Activated naive CD4-positive, alpha-beta T cell treated with anti-CD3 and anti-CD28 coated beads, Interleukin-2, amount 50 U/mL, for 72 hours (primary cell): ENCODE measurements around the gene GRK6. TPM values are rescaled to one million over a fixed set of nuclear protein-coding genes. Genes with fewer than 3 reads are reported as not detected.
A peak's percentile ranks its signal among the peaks of the same experiment; 100 is the strongest.

Experiments
- ATAC-seq, 2 donors: fragments of 150-1000 bp; cut with Tn5 transposase; 2 replicates each; pipeline ENCODE4 v1.10.0; 2021; ENCODE audit warnings: mild to moderate bottlenecking in 2 of 2, moderate library complexity in 2 of 2
- DNase-seq, 2 donors: peaks; one replicate each; pipeline ENCODE4 v3.0.0; 2021 to 2022; ENCODE audit warnings: low spot score in 2 of 2
- H3K27ac Mint-ChIP-seq, 2 donors: one replicate each; pipeline ENCODE4 v1.8.0; 2022; ENCODE audit warnings: mild to moderate bottlenecking in 2 of 2, mixed read lengths in 2 of 2
- H3K36me3 Mint-ChIP-seq, 2 donors: one replicate each; pipeline ENCODE4 v1.8.0; 2022; ENCODE audit warnings: mixed read lengths in 2 of 2
- H3K9me3 Mint-ChIP-seq, 2 donors: one replicate each; pipeline ENCODE4 v1.8.0; 2022; ENCODE audit warnings: mixed read lengths in 2 of 2
- total RNA-seq, 2 donors: library from RNA; stranded (reverse); gene quantifications; one replicate each; pipeline ENCODE4 v1.2.3, GENCODE V29; 2022

The GRK6 gene
- total RNA-seq, 2 donors from 2014 or later: 104 to 125 TPM

GRCh38 chr5:177442066-177442826 lies 15.8 kb downstream of the GRK6 start:
- H3K36me3 Mint-ChIP-seq: peaks cover 16 to 20% of the 10 kb centered on the region in 2 donors
- DNase-seq (peak in 1 of 2 donors; percentile 56), ATAC-seq (no peak)
- no peaks in the 10 kb centered on the region for H3K9me3 Mint-ChIP-seq
- peak overlapping the region; percentile 63 to 86 for H3K27ac Mint-ChIP-seq

DNA sequence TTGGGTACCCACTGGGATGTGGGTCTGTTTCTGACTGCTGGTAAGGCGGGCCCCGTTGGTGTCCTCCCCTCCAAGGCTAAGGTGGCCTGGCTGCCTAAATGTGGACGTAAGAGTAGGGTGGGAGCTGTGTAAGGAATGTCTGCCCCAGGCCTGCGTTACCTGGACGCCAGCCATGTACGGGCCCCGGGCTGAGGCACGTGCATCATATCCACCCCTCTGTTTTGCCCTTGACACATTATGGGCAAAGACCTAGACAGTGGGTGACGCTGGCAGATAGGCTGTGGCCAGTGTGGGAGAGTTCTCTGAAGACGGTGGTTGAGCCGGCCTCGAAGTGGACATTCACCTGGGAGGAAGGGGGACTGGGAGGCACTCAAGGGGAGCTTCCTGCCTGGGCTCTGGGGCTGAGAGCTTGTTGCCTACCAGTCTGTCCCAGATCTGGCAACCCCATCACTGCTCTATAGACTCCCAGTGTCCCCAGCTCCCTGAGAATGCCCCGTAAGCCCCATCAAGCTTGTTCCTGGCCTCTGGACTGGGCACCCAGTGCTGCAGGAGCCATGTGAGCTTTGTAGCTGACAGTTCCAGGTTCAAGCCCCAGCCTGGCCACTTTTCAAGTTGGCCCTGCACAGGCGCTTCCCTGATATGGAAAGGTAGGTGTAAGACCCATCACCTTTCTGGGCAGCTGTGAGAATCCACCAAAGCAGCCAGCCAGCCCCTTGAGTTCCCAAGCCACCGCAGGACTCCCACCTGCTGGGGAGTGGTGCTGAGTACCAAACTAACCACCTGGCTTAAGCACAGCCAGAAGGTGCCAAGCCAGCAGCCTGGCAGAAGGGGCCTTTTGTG lies 16.9 kb downstream of the GRK6 start:
- no peaks in the 10 kb centered on the region for H3K9me3 Mint-ChIP-seq
- DNase-seq (peak in 1 of 2 donors; percentile 52), ATAC-seq (no peak)
- peak overlapping the region in 1 of 2 donors; percentile 73 for H3K27ac Mint-ChIP-seq
- peaks cover 7 to 14% of the 10 kb centered on the region in 2 donors for H3K36me3 Mint-ChIP-seq

- H3K27ac Mint-ChIP-seq: peak overlapping the region; percentile 73 to 77
- no peak for ATAC-seq
- peaks cover 5 to 10% of the 10 kb centered on the region in 2 donors for H3K36me3 Mint-ChIP-seq
- no peaks in the 10 kb centered on the region for H3K9me3 Mint-ChIP-seq
- DNase-seq: peak in 1 of 2 donors; percentile 54
These were observed 17.9 kb downstream of the GRK6 start for GRCh38 chr5:177444106-177445051.

DNA sequence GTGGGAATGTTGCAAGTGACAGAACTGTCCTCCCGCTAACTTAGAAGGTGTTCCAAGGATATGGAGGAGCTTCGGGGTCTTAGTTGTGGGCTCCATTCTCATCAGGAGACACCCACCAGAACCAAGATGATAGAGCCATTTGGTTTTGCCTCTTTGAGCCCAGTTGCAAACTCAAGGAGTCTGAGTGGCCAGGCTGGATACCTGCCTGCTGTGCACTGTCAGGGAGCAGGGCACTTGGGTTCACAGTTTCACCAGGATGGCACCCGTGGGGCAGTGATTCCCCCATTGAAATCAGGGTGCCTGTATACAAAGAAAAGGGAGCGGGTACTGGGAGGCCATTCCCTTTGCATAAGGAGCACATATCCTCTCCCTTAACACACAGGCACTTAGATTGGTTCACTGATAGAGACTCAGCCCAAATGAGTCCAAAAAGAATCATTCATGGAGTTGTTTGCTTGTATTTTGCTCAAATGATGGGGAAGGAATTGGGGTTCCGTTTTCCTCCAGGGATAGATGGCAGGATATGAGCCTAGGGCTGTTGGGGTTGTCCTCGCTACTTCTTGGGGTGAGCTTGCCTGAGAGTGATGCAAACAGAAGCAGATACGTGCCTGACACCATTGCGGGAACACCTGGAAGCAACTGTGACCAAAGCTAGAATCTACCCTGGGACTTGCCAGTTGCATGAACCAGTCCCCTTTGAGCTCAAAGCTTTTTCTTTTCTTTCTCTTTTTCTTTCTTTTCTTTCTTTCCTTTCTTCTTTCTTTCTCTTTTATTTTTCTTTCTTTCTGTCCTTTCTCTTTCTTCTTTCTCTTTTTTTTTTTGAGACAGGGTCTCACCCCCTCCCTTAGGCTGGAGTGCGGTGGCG lies 18.8 kb downstream of the GRK6 start:
- no peaks in the 10 kb centered on the region for H3K9me3 Mint-ChIP-seq
- ATAC-seq (no peak), DNase-seq (peak in 1 of 2 donors; percentile 54)
- peak overlapping the region; percentile 73 to 77 for H3K27ac Mint-ChIP-seq
- H3K36me3 Mint-ChIP-seq: peaks cover 0 to 1% of the 10 kb centered on the region in 2 donors

- Mint-ChIP-seq H3K9me3 (no peaks in the 10 kb centered on the region), H3K36me3 (no peaks in the 10 kb centered on the region), H3K27ac (peak overlapping the region; percentile 67 to 73)
- DNase-seq: no peak
- no peak for ATAC-seq
These were observed 19.4 kb downstream of the GRK6 start for GRCh38 chr5:177445917-177446199.

- DNase-seq (peak in 1 of 2 donors; percentile 71), ATAC-seq (peak; percentile 41 to 65)
- Mint-ChIP-seq H3K27ac (peak within 1 kb of the TSS; percentile 67 to 84), H3K36me3 (no peaks in the 10 kb centered on the region), H3K9me3 (no peaks in the 10 kb centered on the region)
These were observed 20.0 kb downstream of the GRK6 start, which contains the start of gene PRR7 for GRCh38 chr5:177446200-177447065. PRR7 (plus strand) TSS chr5:177446814; CDS start chr5:177455068, 8,254 bp downstream.

GRCh38 chr5:177447066-177447610 lies 20.7 kb downstream of the GRK6 start:
- ATAC-seq (peak; percentile 21 to 45), DNase-seq (peak in 1 of 2 donors; percentile 67)
- Mint-ChIP-seq H3K9me3 (no peaks in the 10 kb centered on the region), H3K27ac (no peak overlapping the region), H3K36me3 (no peaks in the 10 kb centered on the region)

- ATAC-seq (peak; percentile 1 to 36), DNase-seq (no peak)
- peak overlapping the region; percentile 36 to 84 for H3K27ac Mint-ChIP-seq
- no peaks in the 10 kb centered on the region for H3K36me3 Mint-ChIP-seq
- no peaks in the 10 kb centered on the region for H3K9me3 Mint-ChIP-seq
These were observed 21.3 kb downstream of the GRK6 start for GRCh38 chr5:177447611-177448243.

GRCh38 chr5:177448244-177448950 lies 21.9 kb downstream of the GRK6 start:
- no peak for ATAC-seq
- DNase-seq: no peak
- Mint-ChIP-seq H3K36me3 (no peaks in the 10 kb centered on the region), H3K27ac (peak overlapping the region; percentile 84 to 95), H3K9me3 (no peaks in the 10 kb centered on the region)

DNA sequence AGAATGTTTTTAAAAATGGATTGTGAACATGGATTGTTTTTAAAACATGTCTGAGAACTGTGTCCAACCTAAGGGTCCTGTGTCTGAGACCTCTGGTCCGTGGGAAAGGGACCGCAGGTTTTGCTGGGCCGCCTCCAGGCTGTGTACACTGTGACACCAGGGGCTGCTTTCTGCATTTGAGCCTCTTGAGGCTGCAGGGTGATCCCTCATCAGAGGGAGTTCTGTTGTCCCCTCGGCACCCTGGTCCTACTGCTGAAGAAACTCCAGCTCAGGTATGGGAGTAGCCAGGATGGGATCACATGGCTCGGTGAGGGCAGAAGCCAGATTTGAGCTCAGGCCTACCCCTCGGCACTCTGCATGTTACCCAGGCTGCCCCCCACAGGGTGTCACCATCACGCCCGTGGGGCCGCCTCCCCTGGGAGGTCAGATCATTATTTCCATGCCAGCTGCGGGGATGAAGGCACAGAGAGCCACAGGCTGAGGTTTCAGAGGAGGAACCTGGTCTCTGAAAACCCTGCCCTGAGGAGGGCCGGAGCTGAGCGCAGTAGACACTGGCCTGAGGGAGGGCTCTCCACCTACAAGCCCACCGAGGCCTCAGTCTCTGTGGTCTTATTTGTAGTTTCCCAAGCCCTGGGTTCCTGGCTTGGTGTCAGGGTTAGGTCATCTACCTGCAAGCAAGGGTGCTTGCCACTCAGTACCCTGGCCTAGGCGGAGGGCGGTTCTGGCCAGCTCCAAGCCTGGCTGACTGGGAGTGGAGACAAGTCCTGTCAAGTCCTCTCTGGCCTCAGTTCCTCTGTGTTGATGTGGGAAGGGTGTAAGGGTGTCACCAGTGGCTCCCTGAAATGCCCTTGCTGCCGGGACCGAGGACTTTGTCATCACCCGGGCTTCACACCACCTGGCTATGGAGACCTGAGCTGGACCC lies 22.9 kb downstream of the GRK6 start:
- peak overlapping the region in 1 of 2 donors; percentile 84 for H3K27ac Mint-ChIP-seq
- H3K9me3 Mint-ChIP-seq: no peaks in the 10 kb centered on the region
- DNase-seq (no peak), ATAC-seq (no peak)
- H3K36me3 Mint-ChIP-seq: no peaks in the 10 kb centered on the region

DNA sequence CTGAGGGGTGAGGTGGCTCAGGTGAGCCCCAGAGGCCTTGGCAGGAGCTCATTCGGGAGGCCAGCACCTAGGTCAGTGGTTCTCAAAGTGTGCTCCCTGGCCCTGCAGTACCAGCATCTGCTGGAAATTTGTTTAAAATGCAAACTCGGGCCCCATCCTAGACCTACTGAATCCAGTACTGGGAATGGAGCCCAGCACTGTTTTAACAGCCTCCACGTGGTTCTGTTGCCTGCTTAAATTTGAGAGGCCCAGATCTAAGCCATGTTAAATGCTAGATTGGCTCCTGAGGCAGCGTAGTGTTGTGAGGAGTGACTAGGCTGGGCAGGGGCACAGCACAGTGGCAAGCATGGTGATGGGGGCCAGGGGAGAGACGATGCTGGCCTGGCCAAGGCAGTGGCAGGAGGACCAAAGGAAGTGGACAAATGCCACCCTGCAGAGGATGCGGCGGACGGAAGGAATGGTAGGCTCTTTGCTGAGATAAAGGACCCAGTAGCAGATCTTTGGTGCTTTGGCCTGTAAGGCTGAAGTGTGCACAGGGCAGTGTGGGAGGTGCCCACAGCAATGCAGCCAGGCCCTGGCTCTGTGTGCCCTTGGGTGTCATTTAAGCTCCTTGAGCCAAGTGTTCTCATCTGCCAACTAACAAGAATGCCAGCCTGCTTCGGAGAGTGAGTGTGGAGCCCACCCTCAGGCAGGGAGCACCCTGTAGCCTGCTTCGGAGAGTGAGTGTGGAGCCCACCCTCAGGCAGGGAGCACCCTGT lies 24.4 kb downstream of the GRK6 start:
- Mint-ChIP-seq H3K36me3 (no peaks in the 10 kb centered on the region), H3K9me3 (no peaks in the 10 kb centered on the region), H3K27ac (peak overlapping the region in 1 of 2 donors; percentile 54)
- ATAC-seq: no peak
- no peak for DNase-seq
